GM19467 (cell line): Measurements from ENCODE around the gene DESI1.
"Not testable (repeated sequence)": the region's sequence is repeated elsewhere in the genome, so short reads cannot be mapped to it uniquely, and the experiment has no call there.

Experiments used
- ATAC-seq: cut with Tn5 transposase; IDR thresholded peaks from one replicate; pipeline ENCODE4 v1.9.1; 2021; ENCODE audit warnings: mild to moderate bottlenecking, moderate library complexity; ENCODE audit not compliant: unreplicated experiment

The DESI1 gene

GRCh38 chr22:41589391-41590241 is 31.2 kb downstream of the DESI1 start, which contains the start of gene PMM1:
PMM1 (minus strand) TSS chr22:41589840; CDS start chr22:41589805, 35 bp downstream.
- peak; percentile 87 for ATAC-seq

DNA sequence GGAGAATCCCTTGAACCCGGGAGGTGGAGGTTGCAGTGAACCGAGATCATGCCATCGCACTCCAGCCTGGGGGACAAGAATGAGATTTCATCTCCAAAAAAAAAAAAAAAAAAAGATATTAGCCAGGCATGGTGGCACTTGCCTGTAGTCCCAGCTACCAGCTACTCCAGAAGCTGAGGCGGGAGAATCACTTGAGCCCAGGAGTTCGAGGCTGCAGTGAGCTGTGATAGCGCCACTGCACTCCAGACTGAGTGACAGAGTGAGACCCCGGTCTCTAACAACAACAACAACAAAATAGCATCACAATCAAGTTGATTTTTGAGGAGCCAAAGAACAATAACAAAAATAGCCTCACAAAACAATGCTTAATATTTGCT is 33.5 kb downstream of the DESI1 start:
- no peak for ATAC-seq

GRCh38 chr22:41585898-41586297 is 34.9 kb downstream of the DESI1 start:
- no peak for ATAC-seq

DNA sequence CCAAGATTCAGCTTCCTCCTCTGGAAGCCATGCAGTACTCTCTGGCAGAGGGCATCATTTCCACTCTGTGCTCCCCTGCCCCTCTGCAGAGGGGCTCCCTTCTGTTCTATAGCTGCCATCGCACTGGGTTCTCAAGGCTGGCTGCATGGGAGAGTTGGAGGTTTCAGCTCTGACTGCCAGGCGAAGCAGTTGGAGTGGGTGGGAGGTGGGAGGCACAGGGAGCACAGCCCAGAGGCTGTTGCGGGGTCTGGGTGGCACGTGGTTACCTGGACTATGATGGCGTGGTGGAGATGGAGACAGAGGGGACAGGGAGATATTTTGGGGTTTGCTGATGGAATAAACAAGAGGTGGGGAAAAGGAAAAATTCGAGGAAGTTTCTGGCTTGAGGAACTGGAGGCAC is 36.0 kb downstream of the DESI1 start:
- ATAC-seq = no peak

DNA sequence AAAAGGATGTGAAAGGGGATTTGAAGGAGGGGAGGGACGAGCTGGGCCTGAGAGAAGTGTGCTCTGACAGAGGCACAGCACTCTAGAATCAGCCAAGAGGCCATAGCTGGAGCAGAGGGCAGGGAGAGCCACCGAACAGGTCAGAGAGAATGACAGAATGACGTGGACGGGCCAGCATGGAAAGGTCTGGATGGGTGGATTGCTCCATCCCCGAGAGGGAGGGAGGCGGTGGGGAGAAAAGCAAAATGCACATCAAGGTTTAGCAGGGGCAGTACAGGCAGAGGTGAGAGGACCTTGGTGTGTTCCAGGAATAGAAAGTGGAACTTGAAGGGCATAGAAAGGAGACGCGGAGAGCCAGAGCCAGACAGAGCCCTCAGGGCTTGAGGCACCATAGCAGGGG is 38.1 kb downstream of the DESI1 start:
- ATAC-seq = no peak

DNA sequence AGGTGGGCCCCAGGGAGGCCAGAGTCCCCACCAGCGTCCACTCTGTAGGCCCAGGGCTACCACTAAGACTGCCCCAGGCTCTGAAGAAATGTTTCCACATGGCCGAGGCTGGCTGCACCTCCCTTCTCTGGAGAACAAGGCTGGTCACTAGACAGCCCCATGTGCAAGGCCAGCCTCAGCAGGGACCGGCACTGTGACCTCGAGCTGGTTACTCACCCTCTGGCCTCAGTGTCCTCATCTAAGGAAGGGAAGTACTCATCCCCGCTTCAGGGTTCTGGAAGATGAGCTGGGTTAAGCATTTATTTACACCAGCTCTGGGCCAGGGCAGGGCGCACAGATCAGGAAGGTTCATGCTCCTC is 40.9 kb downstream of the DESI1 start:
- no peak for ATAC-seq

GRCh38 chr22:41579297-41579996 is 41.4 kb downstream of the DESI1 start:
- ATAC-seq = no peak

DNA sequence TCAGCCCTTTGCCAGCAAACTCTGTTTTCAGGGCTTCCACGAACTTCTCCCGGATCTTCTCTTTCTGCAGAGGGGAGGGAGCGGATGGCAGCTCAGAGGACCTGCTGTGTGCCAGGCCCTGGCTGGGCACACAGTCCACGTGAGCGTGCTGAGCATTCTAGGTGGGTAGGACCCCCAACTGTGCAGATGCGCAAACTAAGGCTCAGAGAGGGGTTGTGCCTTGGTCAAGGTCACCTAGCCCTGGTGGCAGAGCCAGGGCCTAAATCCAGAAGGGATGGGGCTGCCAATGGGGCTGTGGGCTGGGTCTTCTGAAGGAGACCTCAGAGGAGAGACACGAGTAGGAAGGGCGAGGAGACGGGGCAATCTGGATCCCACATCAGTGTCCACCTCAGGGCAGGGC is 42.0 kb downstream of the DESI1 start:
- no peak for ATAC-seq

- ATAC-seq = no peak
Measured at GRCh38 chr22:41578114-41578513, 42.7 kb downstream of the DESI1 start.

GRCh38 chr22:41576877-41577276 is 44.0 kb downstream of the DESI1 start:
- no peak for ATAC-seq

DNA sequence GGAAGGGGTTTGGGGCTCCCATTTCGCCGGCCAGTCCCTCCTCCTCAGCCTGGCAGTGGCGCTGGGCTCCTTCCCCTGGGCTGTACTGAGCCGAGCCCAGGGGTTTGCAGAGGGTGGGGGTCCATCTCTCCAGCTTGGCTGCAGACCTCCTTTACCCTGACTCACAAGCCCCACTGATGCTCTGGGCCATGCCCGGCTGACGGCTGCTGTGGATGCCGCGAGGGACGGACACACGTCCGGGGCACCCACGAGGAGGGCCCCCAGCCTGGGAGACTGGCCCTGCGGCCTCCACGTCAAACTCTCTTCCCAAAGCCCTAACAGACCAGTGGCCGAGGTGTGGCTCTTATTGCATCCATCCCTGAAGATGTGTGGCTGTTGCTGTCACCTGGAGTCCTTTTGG is 45.3 kb downstream of the DESI1 start:
- no peak for ATAC-seq

DNA sequence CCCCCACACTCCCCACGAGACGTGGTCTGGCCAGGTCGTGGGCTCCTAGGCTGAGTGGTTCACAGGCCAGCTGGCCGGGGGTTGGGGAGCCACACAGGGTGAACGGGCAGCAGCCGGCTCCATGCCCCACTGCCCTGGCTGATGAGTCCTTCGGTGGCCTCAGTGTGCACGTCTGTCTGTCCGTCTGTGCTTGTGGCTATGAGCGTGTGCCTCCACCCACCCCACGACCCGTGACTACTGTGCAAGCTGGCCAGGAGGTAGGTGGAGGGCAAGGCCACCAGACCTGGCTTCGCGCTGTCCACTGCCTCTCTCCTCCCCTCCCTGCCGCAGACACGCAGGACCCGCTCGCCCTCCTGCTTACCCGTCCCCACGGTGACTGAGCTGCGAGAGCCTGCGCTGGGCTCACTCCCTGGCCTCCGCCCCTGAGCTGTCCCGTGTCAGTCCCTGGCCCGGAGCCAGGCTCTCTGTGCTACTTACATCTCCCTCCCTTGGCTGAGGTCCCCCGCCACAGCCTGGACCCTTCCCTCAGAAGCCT is 45.9 kb downstream of the DESI1 start:
- ATAC-seq = no peak

- ATAC-seq = no peak
Measured at GRCh38 chr22:41573677-41574076, 47.2 kb downstream of the DESI1 start.

DNA sequence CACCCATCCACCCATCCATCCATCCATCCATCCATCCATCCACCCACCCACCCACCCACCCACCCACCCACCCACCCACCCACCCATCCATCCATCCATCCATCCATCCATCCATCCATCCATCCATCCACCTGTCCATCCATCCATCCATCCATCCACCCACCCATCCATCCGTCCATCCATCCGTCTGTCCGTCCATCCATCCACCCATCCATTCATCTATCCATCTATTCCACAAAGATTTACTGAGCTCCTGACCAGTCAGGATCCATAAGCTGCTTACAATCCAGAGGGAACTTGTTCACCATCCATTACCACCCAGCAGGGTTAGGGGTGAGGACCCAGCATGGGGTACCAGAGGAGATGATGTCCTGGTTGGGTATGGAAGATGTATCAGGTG is 48.5 kb downstream of the DESI1 start:
- ATAC-seq = not testable (repeated sequence)

DNA sequence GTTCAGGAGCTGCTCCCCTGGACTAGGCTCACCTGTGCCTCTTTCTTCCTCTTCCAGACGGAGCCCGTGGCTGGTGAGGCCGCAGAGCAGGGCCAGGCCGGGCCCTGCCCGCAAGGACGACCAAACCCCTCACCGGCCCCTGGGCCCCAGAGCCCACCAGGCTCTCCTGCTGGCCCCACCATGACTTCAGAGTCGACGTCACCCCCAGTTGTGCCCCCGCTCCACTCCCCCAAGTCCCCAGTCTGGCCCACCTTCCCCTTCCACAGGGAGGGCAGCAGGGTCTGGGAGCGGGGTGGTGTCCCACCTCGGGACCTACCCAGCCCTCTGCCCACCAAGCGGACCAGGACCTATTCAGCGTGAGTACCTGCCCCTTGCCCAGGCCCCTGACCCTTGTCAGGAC is 49.1 kb downstream of the DESI1 start:
- no peak for ATAC-seq

DNA sequence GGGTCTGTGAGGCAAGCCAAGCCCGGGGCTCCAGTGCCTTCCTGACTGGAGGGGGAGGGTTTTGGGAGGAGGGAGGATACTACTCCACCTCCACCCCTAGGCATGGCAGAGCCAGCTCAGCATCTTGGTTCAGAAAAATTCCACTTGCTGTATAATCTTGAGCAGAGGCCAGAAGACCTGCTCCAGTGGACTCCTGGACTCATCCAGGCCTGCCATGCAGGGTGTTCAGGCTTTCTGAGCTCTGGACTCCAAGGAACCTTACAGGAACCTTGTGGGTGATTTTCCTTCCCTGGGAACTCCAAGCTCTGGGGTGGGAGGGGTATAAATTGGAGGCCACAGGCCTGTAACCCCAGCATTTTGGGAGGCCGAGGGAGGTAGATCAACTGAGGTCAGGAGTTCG is 50.6 kb downstream of the DESI1 start:
- no peak for ATAC-seq

DNA sequence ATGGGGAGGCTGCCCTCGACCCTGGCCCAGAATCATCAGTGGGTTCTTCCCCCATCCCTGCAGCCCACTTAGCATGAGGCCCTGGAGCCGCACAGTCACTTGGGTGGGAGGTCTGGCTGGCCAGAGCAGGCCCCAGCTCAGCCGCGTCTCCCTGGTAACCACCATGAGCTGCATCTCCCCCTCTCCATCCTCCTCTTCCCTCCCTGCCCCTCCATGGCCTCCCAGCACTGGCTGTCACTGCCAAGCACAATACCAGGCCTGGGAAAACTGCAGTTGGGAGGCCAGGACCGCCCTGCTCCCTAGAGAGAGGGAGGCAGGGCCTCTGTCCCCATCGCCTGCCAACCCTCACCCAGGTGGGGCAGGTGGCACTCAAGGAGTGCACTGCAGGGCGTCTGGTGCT is 52.0 kb downstream of the DESI1 start:
- no peak for ATAC-seq

DNA sequence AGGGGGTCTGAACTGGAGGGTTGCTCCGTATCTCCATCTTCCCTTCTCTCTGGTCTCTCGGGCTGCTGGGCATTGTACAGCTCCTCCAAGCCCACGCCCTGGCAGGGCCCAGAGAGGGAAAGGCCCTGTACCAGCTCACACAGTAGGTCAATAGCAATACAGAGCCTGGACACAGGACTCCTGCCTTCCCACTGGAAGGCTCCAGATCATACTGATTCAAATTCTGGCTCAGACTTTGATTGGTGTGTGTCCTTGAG is 53.4 kb downstream of the DESI1 start:
- no peak for ATAC-seq

DNA sequence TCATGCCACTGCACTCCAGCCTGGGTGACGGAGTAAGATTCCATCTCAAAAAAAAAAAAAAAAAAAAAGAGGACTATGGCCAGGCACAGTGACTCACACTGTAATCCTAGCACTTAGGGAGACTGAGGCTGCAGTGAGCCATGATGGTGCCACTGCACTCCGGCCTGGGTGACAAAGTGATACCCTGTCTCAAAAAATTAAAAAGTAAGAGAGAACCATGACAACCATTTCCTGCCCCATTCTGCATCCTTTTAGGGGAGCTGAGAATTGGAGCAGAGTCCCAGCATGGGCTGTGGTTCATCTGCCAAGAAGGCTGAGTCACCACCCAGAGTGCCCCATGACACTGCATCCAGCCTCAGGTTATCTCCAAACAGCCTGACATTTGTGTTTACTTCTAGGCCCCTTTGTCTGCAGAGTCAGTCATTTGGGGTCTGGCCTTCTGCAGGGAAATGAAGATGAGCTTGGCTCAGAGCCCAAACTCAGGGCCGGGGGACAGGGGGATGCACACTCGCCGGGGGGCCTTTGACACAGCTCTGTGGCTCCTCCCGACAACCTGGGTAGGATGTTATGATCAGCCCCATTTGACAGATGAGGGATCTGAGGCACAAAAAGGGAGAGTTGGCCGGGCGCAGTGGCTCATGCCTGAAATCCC is 55.3 kb downstream of the DESI1 start:
- ATAC-seq = no peak

GRCh38 chr22:41564563-41564962 is 56.3 kb downstream of the DESI1 start:
- ATAC-seq = no peak

GRCh38 chr22:41563051-41563711 is 57.7 kb downstream of the DESI1 start:
- no peak for ATAC-seq
